Activated naive CD8-positive, alpha-beta T cell (primary cell): Measurements from ENCODE around the gene DSEL.

Experiments
- H3K27ac Mint-ChIP-seq: one replicate; pipeline ENCODE4 v1.8.0; 2021; ENCODE audit warnings: mixed read lengths
- H3K27me3 Mint-ChIP-seq: one replicate; pipeline ENCODE4 v1.8.0; 2021; ENCODE audit warnings: mixed read lengths
- H3K36me3 Mint-ChIP-seq: one replicate; pipeline ENCODE4 v1.8.0; 2021; ENCODE audit warnings: mixed read lengths
- H3K4me1 Mint-ChIP-seq: one replicate; pipeline ENCODE4 v1.8.0; 2021; ENCODE audit warnings: low read depth, mixed read lengths
- H3K4me3 Mint-ChIP-seq: one replicate; pipeline ENCODE4 v1.8.0; 2021; ENCODE audit warnings: mild to moderate bottlenecking, mixed read lengths
- H3K9me3 Mint-ChIP-seq: one replicate; pipeline ENCODE4 v1.8.0; 2021; ENCODE audit warnings: low read depth, mixed read lengths

The DSEL gene

GRCh38 chr18:67476585-67476984, 39.9 kb downstream of the DSEL start:
- H3K4me1 Mint-ChIP-seq: no peaks in the 10 kb centered on the region
- H3K9me3 Mint-ChIP-seq: no peaks in the 10 kb centered on the region
- no peaks in the 10 kb centered on the region for H3K27me3 Mint-ChIP-seq
- H3K36me3 Mint-ChIP-seq: no peaks in the 10 kb centered on the region
- H3K4me3 Mint-ChIP-seq: no peak overlapping the region
- no peak overlapping the region for H3K27ac Mint-ChIP-seq

GRCh38 chr18:67475673-67476072, 40.8 kb downstream of the DSEL start:
- Mint-ChIP-seq H3K27me3 (no peaks in the 10 kb centered on the region), H3K27ac (no peak overlapping the region), H3K36me3 (no peaks in the 10 kb centered on the region), H3K4me3 (no peak overlapping the region), H3K9me3 (no peaks in the 10 kb centered on the region), H3K4me1 (no peaks in the 10 kb centered on the region)

GRCh38 chr18:67468038-67468437, 48.5 kb downstream of the DSEL start:
- Mint-ChIP-seq H3K4me3 (no peak overlapping the region), H3K27me3 (no peaks in the 10 kb centered on the region), H3K4me1 (peaks cover 7% of the 10 kb centered on the region), H3K9me3 (no peaks in the 10 kb centered on the region), H3K27ac (no peak overlapping the region), H3K36me3 (peaks cover 2% of the 10 kb centered on the region)

- H3K27me3 Mint-ChIP-seq: no peaks in the 10 kb centered on the region
- no peak overlapping the region for H3K4me3 Mint-ChIP-seq
- H3K4me1 Mint-ChIP-seq: peaks cover 7% of the 10 kb centered on the region
- H3K36me3 Mint-ChIP-seq: peaks cover 2% of the 10 kb centered on the region
- no peaks in the 10 kb centered on the region for H3K9me3 Mint-ChIP-seq
- H3K27ac Mint-ChIP-seq: no peak overlapping the region
These were observed 49.3 kb downstream of the DSEL start for GRCh38 chr18:67467188-67467587.

- Mint-ChIP-seq H3K4me3 (no peak overlapping the region), H3K27ac (no peak overlapping the region), H3K27me3 (no peaks in the 10 kb centered on the region)
These were observed 52.0 kb downstream of the DSEL start for GRCh38 chr18:67464499-67464898.

GRCh38 chr18:67463829-67464228, 52.7 kb downstream of the DSEL start:
- Mint-ChIP-seq H3K36me3 (peaks cover 2% of the 10 kb centered on the region), H3K4me3 (no peak overlapping the region), H3K4me1 (peaks cover 21% of the 10 kb centered on the region), H3K9me3 (peaks cover 3% of the 10 kb centered on the region), H3K27me3 (no peaks in the 10 kb centered on the region), H3K27ac (no peak overlapping the region)

More at GRCh38 chr18:67464499-67464898, 52.0 kb downstream of the DSEL start:
- Mint-ChIP-seq H3K36me3 (peaks cover 2% of the 10 kb centered on the region), H3K9me3 (peaks cover 3% of the 10 kb centered on the region), H3K4me1 (peaks cover 16% of the 10 kb centered on the region)

- no peak overlapping the region for H3K4me3 Mint-ChIP-seq
- H3K9me3 Mint-ChIP-seq: peaks cover 3% of the 10 kb centered on the region
- H3K27ac Mint-ChIP-seq: no peak overlapping the region
- no peaks in the 10 kb centered on the region for H3K36me3 Mint-ChIP-seq
- H3K4me1 Mint-ChIP-seq: peaks cover 32% of the 10 kb centered on the region
- H3K27me3 Mint-ChIP-seq: no peaks in the 10 kb centered on the region
These were observed 59.8 kb downstream of the DSEL start for GRCh38 chr18:67456711-67457110.
